HCT116 (cell line): Measurements from ENCODE around the gene GRIN2A.

Source experiments
- CEBPB ChIP-seq: IDR thresholded peaks from 2 replicates; pipeline ENCODE4 v1.6.1; 2012; ENCODE audit warnings: low read depth
- ELF1 ChIP-seq: IDR thresholded peaks from 2 replicates; pipeline ENCODE4 v1.6.1; 2012; ENCODE audit warnings: low read depth, borderline replicate concordance
- POLR2AphosphoS5 ChIP-seq: IDR thresholded peaks from 2 replicates; pipeline ENCODE4 v1.6.1; 2011; ENCODE audit warnings: mild to moderate bottlenecking, low read depth, low read length, moderate library complexity
- TF ChIP-seq, protein P1 (sequence below): IDR thresholded peaks from 2 replicates; pipeline ENCODE4 v1.6.1; 2012; ENCODE audit warnings: low read depth
- TF ChIP-seq, protein P2 (sequence below), 3 experiments: fragments of 200-600 bp in 1 of 3; sonication (generic) in 1 of 3; IDR thresholded peaks in 2 of 3; conservative IDR thresholded peaks in 1 of 3; 2 replicates each; pipeline ENCODE4 v1.5.1; 2012 to 2017; ENCODE audit warnings: low read depth in 2 of 3, low read length in 2 of 3, antibody characterized with exemption in 1 of 3, borderline replicate concordance in 1 of 3, control low read depth in 1 of 3, mild to moderate bottlenecking in 1 of 3, mixed read lengths in 1 of 3, mixed run types in 1 of 3, moderate library complexity in 1 of 3; ENCODE audit not compliant: insufficient read depth in 1 of 3
- TF ChIP-seq, protein P3 (sequence below): IDR thresholded peaks from 2 replicates; pipeline ENCODE4 v1.6.1; 2012
- TF ChIP-seq, protein P4 (sequence below): IDR thresholded peaks from 2 replicates; pipeline ENCODE4 v1.6.1; 2012

DNA sequence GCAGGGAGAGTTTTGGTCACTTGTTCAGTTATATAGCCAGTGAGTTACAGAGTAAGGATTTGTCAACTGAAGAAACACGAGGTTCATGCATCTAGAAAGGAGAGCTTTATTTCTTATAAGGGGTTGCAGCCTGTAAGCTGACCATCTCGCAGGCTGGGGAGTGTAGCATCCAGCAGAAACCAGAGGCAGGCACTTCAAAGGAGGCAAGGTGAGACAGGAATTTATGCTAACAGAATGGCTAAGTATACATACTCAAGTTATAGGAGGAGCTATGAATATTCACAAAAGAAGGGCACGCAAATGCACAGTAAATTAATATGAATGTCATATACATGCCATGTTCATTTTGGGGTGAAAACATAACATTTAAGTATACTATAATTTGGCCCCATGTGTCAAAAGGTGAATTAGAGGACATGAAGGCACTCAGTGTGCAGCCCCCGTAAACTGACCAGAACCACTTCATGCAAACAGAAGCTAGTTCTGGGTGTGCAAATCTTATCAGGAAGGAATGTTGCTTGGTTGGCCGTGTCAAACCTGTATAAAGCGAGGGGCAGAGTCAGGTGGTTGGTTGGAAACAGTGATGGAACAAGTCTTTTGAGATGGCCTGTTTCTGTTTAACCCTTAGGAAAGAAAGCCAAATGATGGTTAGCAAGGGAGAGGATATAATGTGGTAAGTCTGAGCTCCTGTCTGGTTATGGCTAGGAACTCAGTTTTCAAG is 97.0 kb downstream of the GRIN2A start:
- TF ChIP-seq POLR2AphosphoS5 (no peak), ELF1 (no peak), CEBPB (no peak)
- TF ChIP-seq, protein P1, sequence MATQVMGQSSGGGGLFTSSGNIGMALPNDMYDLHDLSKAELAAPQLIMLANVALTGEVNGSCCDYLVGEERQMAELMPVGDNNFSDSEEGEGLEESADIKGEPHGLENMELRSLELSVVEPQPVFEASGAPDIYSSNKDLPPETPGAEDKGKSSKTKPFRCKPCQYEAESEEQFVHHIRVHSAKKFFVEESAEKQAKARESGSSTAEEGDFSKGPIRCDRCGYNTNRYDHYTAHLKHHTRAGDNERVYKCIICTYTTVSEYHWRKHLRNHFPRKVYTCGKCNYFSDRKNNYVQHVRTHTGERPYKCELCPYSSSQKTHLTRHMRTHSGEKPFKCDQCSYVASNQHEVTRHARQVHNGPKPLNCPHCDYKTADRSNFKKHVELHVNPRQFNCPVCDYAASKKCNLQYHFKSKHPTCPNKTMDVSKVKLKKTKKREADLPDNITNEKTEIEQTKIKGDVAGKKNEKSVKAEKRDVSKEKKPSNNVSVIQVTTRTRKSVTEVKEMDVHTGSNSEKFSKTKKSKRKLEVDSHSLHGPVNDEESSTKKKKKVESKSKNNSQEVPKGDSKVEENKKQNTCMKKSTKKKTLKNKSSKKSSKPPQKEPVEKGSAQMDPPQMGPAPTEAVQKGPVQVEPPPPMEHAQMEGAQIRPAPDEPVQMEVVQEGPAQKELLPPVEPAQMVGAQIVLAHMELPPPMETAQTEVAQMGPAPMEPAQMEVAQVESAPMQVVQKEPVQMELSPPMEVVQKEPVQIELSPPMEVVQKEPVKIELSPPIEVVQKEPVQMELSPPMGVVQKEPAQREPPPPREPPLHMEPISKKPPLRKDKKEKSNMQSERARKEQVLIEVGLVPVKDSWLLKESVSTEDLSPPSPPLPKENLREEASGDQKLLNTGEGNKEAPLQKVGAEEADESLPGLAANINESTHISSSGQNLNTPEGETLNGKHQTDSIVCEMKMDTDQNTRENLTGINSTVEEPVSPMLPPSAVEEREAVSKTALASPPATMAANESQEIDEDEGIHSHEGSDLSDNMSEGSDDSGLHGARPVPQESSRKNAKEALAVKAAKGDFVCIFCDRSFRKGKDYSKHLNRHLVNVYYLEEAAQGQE, result no peak
- TF ChIP-seq, protein P2, sequence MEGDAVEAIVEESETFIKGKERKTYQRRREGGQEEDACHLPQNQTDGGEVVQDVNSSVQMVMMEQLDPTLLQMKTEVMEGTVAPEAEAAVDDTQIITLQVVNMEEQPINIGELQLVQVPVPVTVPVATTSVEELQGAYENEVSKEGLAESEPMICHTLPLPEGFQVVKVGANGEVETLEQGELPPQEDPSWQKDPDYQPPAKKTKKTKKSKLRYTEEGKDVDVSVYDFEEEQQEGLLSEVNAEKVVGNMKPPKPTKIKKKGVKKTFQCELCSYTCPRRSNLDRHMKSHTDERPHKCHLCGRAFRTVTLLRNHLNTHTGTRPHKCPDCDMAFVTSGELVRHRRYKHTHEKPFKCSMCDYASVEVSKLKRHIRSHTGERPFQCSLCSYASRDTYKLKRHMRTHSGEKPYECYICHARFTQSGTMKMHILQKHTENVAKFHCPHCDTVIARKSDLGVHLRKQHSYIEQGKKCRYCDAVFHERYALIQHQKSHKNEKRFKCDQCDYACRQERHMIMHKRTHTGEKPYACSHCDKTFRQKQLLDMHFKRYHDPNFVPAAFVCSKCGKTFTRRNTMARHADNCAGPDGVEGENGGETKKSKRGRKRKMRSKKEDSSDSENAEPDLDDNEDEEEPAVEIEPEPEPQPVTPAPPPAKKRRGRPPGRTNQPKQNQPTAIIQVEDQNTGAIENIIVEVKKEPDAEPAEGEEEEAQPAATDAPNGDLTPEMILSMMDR (IDR thresholded peaks at IDR 0.05 in 2 of 3, conservative IDR thresholded peaks at IDR 0.05 in 1 of 3; ENCODE audit: borderline replicate concordance in 1 of 3, insufficient read depth in 1 of 3, low read depth in 2 of 3, low read length in 2 of 3), result no peak
- TF ChIP-seq, protein P3, sequence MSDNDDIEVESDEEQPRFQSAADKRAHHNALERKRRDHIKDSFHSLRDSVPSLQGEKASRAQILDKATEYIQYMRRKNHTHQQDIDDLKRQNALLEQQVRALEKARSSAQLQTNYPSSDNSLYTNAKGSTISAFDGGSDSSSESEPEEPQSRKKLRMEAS, result no peak
- TF ChIP-seq, protein P4, sequence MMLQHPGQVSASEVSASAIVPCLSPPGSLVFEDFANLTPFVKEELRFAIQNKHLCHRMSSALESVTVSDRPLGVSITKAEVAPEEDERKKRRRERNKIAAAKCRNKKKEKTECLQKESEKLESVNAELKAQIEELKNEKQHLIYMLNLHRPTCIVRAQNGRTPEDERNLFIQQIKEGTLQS, result no peak
